Inflammatory macrophage treated with lipopolysaccharide for 1 hour (primary cell): Measurements from ENCODE around the gene EPAS1.

Experiments used
- DNase-seq, 2 donors: peaks; one replicate each; pipeline ENCODE4 v3.0.0-alpha.2; 2020 to 2022

Gene EPAS1

DNA sequence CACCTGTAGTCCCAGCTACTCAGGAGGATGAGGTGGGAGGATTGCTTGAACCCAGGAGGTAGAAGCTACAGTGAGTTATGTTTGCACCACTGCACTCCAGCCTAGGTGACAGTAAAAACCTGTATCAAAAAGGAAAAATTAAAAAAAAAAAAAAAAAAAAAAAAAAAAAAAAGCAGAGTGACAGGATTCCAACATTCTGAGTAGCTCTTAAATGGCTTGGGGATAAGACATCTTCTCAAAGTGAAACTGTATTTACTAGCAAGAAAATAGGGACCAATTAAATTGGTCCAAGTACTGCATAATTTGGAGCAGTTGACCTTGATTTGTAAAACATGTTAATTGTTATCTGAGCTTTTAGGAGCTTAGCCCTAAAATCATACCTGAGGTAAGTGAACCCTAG is 116.4 kb downstream of the EPAS1 start:
- no peak for DNase-seq

DNA sequence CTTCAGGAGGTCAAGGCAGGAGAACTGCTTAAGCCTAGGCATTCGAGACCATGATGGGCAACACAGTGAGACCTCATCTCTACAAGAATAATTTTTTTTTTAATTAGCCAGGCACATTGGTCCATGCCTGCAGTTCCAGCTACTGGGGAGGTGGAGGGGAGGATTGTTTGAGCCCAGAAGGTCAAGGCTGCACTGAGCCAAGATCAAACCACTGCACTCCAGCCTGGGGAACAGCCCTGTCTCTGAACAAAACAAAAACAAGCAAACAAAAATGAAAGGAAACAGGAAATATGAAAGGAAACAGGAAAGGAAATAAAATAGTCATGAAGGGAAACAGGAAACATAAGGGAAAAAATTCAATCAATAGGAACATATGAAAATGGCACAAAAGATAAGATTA is 117.5 kb downstream of the EPAS1 start:
- DNase-seq = no peak

DNA sequence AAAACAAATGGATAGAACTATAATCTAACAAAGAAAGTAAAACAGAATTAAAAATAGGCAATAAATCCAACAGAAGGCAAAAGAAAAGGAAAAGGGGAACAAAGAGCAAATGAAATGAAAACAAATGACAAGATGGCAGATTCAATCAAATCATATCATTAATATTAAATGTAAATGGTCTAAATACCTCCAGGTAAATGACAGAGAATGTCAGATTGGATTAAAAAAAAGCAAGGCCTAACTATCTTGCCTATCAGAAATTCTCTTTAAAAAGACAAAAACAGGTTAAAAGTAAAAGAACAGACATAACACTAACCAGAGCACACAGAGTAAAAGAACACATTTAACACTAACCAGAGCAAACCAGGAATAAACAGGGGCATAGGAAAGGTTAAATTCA is 119.1 kb downstream of the EPAS1 start:
- DNase-seq = no peak

DNA sequence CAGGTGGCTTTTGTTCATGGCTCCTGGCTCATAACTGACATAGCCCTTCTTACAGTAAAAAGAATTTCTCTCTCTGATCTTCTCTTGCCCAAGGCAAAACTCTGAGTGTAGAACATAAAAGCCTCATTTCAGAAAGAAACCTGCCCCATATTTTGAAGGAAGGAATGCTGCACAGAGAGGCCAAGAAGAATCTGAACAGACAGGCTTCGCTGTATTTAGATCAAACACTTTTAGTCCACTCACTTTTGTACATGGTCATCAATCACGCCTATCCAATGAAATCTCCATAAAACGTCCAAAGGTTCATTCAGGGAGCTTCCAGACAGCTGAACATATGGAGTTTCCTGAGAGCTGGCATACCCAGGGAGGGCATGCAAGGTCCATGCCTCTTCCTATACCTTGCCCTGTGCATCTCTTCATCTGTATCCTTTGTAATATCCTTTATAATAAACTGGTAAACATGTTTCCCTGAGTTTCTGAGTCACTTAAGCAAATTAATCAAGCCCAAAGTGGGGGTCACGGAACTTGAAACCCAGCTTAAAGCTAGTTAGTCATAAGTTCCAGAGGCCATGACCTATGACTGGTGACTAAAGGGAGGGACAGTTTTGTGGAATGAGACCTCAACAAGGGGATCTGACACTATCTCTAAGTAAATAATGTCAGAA is 119.7 kb downstream of the EPAS1 start:
- no peak for DNase-seq

DNA sequence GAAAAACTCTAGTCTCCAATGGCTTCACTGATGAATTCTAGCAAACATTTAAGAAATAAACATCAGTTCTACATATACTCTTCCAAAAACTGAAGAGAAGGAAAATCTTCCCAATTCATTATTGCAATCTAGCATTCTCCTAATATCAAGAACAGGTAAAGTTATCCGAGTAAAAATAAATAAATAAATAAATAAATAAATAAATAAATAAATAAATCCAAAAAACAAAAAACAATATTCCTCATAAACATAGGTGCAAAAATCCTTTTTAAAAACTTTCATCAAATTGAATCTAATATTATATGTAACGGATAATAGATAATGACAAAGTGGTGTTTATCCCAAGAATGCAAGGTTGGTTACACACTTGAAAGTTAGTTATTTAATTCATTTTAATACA is 123.7 kb downstream of the EPAS1 start:
- no peak for DNase-seq

DNA sequence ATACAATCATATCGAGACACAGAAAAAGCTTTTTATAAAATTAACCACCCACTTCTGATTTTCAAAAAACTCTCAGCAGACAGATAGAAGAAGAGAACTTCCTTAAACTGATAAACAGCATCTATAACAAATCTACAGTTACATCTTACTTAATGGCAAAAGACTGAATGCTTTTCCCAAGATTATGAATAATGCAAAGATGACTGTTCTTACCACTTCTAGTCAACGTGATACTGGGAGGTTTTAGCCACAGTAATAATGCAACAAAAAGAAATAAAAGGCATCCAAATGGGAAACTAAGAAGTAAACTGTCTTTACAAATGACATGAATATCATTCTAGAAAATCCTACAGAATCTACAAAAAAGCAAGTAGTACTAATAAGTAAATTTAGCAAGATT is 124.2 kb downstream of the EPAS1 start:
- no peak for DNase-seq

DNA sequence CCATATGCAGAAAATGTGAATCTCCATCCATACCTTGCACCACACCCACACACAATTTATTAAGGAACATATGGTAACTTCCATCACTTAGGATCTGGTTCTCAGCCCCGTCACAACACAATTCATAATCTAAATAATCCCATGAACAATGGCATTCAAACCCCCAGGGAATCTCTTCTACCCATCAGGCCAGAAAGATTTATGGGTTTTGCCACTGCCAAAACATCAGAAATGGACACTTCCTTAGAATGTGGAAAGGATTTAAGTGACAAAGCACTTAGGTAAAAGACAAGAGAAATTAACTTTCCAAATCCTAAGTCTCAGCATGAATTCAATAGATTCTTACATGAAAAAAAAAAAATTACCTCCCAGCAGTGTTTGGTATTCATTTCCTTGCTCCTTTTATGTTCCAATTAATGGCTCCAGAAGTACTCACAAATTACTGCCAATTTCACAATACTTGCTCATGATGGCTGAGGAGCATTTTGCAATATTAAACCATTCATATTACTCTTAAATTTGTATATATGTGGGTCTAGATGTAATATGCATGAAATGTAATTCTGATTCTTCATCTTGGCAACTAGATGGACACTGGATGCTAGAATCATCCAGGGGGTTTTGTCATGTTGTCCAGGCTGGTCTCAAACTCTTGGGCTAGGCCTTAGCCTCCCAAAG is 125.6 kb downstream of the EPAS1 start:
- DNase-seq = no peak

DNA sequence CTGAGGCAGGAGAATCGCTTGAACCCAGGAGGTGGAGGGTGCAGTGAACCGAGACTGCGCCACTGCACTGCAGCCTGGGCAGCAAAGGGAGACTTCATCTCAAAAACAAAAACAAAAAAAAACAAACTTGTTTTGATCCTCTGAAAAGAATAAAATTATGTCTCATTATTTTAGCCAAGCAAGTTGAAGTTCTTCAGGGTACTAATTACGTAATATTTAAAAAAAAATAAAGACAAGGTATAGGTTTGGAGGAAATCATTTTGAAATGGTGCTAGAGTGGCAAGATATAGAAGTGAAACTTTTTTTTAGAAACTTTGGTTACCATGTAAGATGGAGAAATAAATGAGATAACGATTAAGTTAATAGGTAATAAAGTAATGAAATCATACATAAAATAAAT is 127.7 kb downstream of the EPAS1 start:
- no peak for DNase-seq

DNA sequence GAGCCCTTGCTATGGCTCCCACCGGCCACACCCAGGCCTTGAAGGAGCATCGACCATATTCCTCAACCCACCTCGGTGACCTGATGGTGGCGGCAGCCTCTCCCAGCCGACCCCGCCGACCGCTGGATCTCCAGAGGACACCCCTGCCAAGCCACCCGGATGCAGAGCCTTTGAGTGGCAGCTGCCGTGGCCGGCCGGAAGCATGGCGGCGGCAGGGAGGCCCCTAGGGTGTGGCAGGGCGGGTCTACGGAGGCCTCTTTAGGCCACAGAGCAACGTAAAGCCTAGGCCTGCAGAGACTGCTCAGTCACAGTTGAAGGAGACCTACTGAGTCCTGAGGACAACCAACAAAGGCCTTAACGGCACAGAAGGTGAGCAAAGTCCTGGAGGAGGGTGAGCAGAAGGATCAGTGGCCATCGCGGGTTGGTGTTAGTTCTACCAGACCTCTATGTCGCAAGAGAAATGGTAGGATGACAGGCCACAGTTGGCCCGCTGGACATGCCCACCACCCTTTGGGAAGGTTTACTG is 131.8 kb downstream of the EPAS1 start:
- no peak for DNase-seq

DNA sequence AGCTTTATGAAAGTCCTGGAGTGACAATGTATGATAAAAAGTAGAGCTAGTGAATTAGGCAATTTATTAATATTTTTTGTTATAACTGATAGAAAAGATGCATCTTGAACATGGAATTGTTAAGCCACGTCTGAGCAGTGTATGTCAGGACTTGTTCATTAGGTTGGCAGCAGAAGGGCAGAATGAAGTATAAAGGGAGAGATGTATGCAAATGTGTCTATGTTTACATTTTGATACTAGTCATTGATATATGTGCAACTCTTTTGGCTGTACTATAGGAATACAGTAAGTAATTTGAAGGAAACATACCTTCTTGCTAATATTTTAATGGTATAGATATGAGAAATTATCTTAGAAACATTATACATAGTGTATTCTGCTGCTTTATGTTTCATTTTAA is 133.2 kb downstream of the EPAS1 start:
- DNase-seq = no peak

DNA sequence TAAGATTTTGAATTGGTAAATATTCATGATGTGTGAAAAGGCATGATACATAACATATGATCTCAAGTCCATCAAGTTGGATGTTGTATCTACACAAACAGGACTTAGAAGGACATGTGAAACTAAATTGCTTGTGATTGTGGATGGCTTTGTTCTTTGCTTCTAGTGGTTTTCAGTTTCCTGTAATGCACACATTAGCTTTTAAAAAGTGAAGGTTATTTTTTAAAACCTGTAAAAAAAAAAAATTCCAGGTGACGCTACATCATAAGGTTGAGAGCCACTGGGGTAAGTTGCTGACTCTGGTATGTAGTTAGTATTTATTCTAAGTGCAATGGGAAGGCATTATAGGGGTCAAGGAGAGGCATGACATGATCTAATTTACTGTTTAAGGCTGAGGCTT is 133.8 kb downstream of the EPAS1 start:
- no peak for DNase-seq

DNA sequence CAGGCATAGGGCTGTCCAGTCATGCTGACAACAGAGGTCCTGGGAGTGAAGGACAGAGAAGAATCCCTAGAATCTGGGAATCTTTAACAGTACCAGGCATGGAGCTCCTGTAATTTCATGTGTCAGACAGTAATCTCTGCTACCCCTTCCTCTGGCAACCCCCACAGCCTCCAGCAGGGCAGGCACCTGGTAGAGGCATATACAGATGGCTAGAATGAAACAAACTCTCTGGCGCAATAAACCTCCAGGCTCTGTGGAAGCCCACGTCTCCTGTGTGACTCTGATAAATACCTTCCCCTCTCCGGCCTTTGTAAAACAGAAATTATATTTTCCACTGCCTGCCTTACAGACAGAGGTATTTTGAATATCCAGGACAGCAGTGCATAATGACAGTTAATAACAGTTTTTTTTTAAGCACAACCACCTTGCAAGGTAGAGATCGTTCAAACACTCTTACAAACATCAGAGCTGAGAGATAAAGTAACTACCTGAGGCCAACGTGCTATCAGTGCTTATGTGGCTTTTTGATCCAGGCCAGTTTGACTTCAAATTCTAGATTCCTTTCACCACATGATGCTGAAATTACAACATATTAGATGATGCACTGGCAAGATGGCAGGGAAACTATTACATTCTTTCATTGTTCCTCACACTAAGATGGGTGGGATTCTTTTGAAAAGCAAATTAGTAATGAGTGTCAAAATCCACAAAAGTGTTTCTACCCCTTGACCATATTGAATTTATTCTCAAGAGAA is 134.5 kb downstream of the EPAS1 start:
- no peak for DNase-seq

DNA sequence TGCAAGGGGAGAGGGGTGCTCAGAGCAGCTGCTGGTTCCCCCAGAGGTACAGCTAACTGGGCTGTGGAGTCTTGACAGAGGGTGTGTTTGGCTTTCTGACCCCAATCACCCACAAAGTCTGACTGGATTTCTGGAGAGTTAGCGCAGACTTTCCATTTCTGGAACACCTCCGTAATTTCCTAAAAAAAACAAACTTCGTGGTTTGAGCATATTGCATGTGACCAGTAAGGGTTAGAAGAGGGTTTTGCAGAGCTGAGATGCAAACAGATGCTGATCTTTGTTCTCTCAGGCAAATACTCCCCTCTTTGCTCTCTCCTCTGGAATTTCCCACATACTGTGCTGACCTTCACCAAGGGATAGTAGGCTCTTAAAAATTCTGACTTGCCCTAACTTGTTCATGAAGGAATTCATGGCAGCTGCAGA is 137.7 kb downstream of the EPAS1 start:
- DNase-seq = no peak

DNA sequence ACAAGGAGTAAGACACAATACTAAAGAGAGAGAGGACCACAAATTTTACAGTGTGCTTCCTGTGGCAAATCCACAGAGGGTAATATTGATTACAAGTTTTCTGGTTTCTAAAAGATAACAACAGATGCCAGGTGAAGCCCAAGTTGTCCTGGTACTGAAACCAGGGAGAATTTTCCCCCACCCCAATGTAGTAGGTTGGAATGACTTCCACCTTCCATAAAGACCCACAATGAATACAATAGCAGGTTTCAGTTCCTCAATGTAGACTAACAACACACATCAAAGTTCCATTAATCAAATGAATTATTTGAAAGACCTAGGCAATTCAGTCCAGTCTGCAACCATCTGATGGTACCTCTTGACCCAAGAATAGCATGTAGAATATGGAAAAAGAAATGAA is 138.1 kb downstream of the EPAS1 start:
- peak in 1 of 2 donors; percentile 5 for DNase-seq

DNA sequence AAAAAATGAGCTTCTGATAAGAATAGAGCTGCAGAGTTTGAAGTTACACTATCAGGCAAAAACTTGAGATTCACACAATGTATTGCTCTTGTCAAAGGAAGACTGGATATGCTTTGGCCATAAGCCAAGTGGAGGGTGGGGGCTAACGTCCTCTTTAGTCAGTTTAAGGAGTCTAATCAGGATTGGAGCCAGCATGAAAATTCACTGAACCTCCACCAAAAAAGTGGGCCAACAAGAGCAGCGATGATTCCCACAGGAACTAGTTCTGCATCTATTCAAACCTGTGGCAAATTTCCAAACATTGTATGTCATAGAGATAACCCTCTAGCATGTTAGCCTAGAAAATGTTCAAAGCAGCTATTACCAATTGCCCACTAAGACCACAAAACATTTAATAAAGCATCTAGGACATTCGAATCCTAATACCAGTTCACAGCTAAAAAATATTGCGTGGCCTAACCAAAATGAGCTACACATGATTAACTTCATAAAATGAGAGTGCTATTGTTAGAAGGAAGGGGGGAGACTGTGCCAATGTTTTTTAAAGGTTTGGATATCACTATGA is 138.7 kb downstream of the EPAS1 start:
- no peak for DNase-seq
